Neutrophil (primary cell): Measurements from ENCODE around the gene PRR16.

Experiments
- H3K27ac ChIP-seq: fragments of 200-600 bp; sonication (generic); 2 replicates; pipeline ENCODE4 v1.5.1; 2016; ENCODE audit warnings: mild to moderate bottlenecking, moderate library complexity
- H3K27me3 ChIP-seq: fragments of 200-600 bp; sonication (generic); 2 replicates; pipeline ENCODE4 v1.6.0; 2016; ENCODE audit warnings: mild to moderate bottlenecking
- H3K36me3 ChIP-seq: fragments of 200-600 bp; sonication (generic); 2 replicates; pipeline ENCODE4 v1.5.1; 2017
- H3K4me1 ChIP-seq, 2 experiments: fragments of 200-600 bp in 1 of 2; sonication (generic) in 1 of 2; 1 replicate in 1 of 2; 2 replicates in 1 of 2; pipeline versions ENCODE4 v1.5.1 to v1.6.1; 2013 to 2016; ENCODE audit warnings: low read depth in 1 of 2, low read length in 1 of 2, mild to moderate bottlenecking in 1 of 2, moderate library complexity in 1 of 2; ENCODE audit not compliant: control insufficient read depth in 1 of 2, insufficient read depth in 1 of 2
- H3K4me3 ChIP-seq, 2 experiments: fragments of 200-600 bp in 1 of 2; sonication (generic) in 1 of 2; 1 replicate in 1 of 2; 2 replicates in 1 of 2; pipeline ENCODE4 v1.5.1; 2013 to 2016; ENCODE audit warnings: low read depth in 1 of 2, low read length in 1 of 2, mild to moderate bottlenecking in 1 of 2, moderate library complexity in 1 of 2
- H3K9me3 ChIP-seq: fragments of 200-600 bp; sonication (generic); 2 replicates; pipeline ENCODE4 v1.5.1; 2016
- TF ChIP-seq, protein P1 (sequence below): fragments of 200-600 bp; sonication (generic); IDR thresholded peaks from 2 replicates; pipeline ENCODE4 v1.5.1; 2016; ENCODE audit warnings: antibody characterized with exemption

PRR16 gene

DNA sequence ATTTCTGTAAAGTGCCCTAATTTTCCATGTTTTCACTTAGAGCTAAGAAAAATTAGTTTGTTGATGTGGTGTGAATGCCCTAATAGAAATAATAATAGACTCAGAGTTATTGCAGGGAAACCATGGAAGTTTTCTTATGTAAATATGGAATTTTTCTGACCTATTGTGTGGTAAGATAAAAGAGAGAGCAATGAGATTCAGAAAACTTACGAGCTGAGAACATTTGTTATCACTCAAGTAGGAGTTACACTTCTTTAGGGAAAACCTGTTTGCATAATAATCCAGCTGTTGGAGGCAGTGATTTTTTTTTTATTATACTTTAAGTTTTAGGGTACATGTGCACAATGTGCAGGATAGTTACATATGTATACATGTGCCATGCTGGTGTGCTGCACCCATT lies 39.2 kb downstream of the PRR16 start:
- no peaks in the 10 kb centered on the region for H3K36me3 ChIP-seq
- no peak overlapping the region for H3K4me3 ChIP-seq
- TF ChIP-seq, protein P1, sequence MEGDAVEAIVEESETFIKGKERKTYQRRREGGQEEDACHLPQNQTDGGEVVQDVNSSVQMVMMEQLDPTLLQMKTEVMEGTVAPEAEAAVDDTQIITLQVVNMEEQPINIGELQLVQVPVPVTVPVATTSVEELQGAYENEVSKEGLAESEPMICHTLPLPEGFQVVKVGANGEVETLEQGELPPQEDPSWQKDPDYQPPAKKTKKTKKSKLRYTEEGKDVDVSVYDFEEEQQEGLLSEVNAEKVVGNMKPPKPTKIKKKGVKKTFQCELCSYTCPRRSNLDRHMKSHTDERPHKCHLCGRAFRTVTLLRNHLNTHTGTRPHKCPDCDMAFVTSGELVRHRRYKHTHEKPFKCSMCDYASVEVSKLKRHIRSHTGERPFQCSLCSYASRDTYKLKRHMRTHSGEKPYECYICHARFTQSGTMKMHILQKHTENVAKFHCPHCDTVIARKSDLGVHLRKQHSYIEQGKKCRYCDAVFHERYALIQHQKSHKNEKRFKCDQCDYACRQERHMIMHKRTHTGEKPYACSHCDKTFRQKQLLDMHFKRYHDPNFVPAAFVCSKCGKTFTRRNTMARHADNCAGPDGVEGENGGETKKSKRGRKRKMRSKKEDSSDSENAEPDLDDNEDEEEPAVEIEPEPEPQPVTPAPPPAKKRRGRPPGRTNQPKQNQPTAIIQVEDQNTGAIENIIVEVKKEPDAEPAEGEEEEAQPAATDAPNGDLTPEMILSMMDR = no peak
- no peak overlapping the region for H3K27ac ChIP-seq
- H3K4me1 ChIP-seq = no peaks in the 10 kb centered on the region
- H3K27me3 ChIP-seq = no peaks in the 10 kb centered on the region
- H3K9me3 ChIP-seq = no peaks in the 10 kb centered on the region

- TF ChIP-seq, protein P1 = no peak
- Histone ChIP-seq H3K27ac (no peak overlapping the region), H3K4me3 (no peak overlapping the region), H3K36me3 (no peaks in the 10 kb centered on the region), H3K27me3 (no peaks in the 10 kb centered on the region), H3K9me3 (no peaks in the 10 kb centered on the region), H3K4me1 (no peaks in the 10 kb centered on the region)
These were observed 40.0 kb downstream of the PRR16 start for GRCh38 chr5:120504057-120504456.

GRCh38 chr5:120507197-120507596 lies 43.1 kb downstream of the PRR16 start:
- Histone ChIP-seq H3K4me1 (no peaks in the 10 kb centered on the region), H3K9me3 (no peaks in the 10 kb centered on the region), H3K36me3 (no peaks in the 10 kb centered on the region), H3K27ac (no peak overlapping the region), H3K4me3 (no peak overlapping the region), H3K27me3 (no peaks in the 10 kb centered on the region)
- TF ChIP-seq, protein P1 = no peak

DNA sequence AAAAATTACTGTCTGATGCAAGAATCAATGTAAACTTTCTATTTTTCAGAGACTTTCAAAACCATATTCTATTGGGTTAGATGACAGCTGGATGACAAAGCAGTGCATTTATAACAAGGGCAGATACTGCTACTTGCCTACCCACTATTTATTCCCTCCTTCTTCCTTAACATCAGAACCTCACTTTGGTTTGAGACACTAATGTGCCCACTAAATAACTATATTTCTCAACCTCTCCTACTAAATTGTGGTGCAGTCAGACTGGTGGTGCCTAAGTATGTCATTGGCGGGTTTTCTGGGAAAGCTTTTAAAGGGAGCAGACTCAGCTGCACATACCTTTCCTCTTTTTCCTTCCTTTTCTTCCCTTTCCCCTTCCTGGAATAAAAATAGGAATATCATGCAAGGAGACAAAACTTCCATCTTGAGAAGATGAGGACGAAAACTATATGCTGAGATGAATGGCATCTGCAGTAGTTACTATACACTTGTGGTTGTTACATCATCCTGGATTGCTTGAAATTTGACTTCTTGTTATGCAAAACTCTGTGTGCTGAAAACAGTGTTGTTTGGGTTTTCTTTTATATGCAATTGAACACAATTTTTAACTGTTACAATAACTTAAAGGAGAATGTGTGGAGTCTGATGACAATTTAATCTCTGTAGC lies 43.8 kb downstream of the PRR16 start:
- H3K27ac ChIP-seq = no peak overlapping the region
- no peaks in the 10 kb centered on the region for H3K9me3 ChIP-seq
- TF ChIP-seq, protein P1 = no peak
- no peaks in the 10 kb centered on the region for H3K36me3 ChIP-seq
- no peaks in the 10 kb centered on the region for H3K4me1 ChIP-seq
- no peak overlapping the region for H3K4me3 ChIP-seq
- no peaks in the 10 kb centered on the region for H3K27me3 ChIP-seq

DNA sequence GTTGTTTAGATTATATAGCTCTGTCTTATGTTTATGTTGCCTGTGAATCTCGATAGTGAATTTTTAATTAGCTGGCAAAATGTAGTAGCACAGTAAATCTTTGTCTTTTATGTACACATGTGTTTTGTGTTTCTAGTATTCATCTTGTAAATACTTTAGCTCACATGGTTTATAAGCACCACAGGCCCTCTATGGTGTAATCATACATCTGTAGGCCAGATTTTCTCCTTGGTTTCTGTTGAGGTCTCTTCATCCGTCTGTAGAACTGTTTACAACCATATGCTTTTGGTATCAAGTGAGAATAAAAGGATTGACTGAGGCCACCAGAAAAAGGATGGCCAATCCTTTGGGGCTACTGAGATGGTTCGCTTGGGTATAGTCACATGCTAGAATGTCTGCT lies 45.0 kb downstream of the PRR16 start:
- H3K4me1 ChIP-seq = no peaks in the 10 kb centered on the region
- TF ChIP-seq, protein P1 = no peak
- no peaks in the 10 kb centered on the region for H3K36me3 ChIP-seq
- no peaks in the 10 kb centered on the region for H3K9me3 ChIP-seq
- no peak overlapping the region for H3K4me3 ChIP-seq
- no peaks in the 10 kb centered on the region for H3K27me3 ChIP-seq
- H3K27ac ChIP-seq = no peak overlapping the region
